Loucy (cell line): Measurements from ENCODE around the gene KCNJ6.

Experiments used
- H2AFZ ChIP-seq: fragments of 200-600 bp; sonication (generic); 2 replicates; pipeline ENCODE4 v1.6.0; 2016; ENCODE audit warnings: antibody characterized with exemption, mild to moderate bottlenecking, low read length, moderate library complexity
- H3F3A ChIP-seq: fragments of 200-600 bp; 2 replicates; pipeline ENCODE4 v1.6.0; 2016; ENCODE audit warnings: antibody characterized with exemption, low read depth, mild to moderate bottlenecking
- H3K27me3 ChIP-seq: fragments of 200-600 bp; sonication (generic); 2 replicates; pipeline ENCODE4 v1.6.1; 2014; ENCODE audit warnings: low read length, mild to moderate bottlenecking; ENCODE audit not compliant: insufficient read depth, poor library complexity, severe bottlenecking
- H3K36me3 ChIP-seq: fragments of 200-600 bp; sonication (generic); 2 replicates; pipeline ENCODE4 v1.6.1; 2016; ENCODE audit warnings: low read length; ENCODE audit not compliant: insufficient read depth
- H3K4me1 ChIP-seq: fragments of 200-600 bp; sonication (generic); 2 replicates; pipeline ENCODE4 v1.5.1; 2014; ENCODE audit warnings: low read length, mild to moderate bottlenecking; ENCODE audit not compliant: insufficient read depth, poor library complexity, severe bottlenecking
- H3K4me2 ChIP-seq: fragments of 200-600 bp; sonication (generic); 2 replicates; pipeline ENCODE4 v1.6.0; 2014; ENCODE audit warnings: antibody characterized with exemption, low read length, low read depth, mild to moderate bottlenecking; ENCODE audit not compliant: poor library complexity, severe bottlenecking
- H3K4me3 ChIP-seq: fragments of 200-600 bp; sonication (generic); 2 replicates; pipeline ENCODE4 v1.5.1; 2014; ENCODE audit warnings: low read length, mild to moderate bottlenecking, mixed read lengths; ENCODE audit not compliant: poor library complexity, severe bottlenecking
- H3K79me2 ChIP-seq: fragments of 200-600 bp; sonication (generic); 2 replicates; pipeline ENCODE4 v1.6.1; 2014; ENCODE audit warnings: low read length; ENCODE audit not compliant: insufficient read depth
- H3K9ac ChIP-seq: fragments of 200-600 bp; sonication (generic); 2 replicates; pipeline ENCODE4 v1.6.0; 2014; ENCODE audit warnings: mild to moderate bottlenecking, low read depth, low read length, moderate library complexity; ENCODE audit not compliant: poor library complexity, severe bottlenecking
- H3K9me2 ChIP-seq: fragments of 200-600 bp; sonication (generic); replicated peaks from 2 replicates; pipeline ENCODE4 v1.6.1; 2016; ENCODE audit warnings: low read depth, low read length, mixed read lengths
- H3K9me3 ChIP-seq: fragments of 200-600 bp; sonication (generic); 2 replicates; pipeline ENCODE4 v1.6.1; 2014; ENCODE audit warnings: mild to moderate bottlenecking, antibody characterized with exemption, low read length, low read depth; ENCODE audit not compliant: insufficient read depth
- H4K20me1 ChIP-seq: fragments of 200-600 bp; sonication (generic); 2 replicates; pipeline ENCODE4 v1.6.0; 2014; ENCODE audit warnings: antibody characterized with exemption, low read length, mild to moderate bottlenecking; ENCODE audit not compliant: insufficient read depth, poor library complexity, severe bottlenecking
- CTCF ChIP-seq: fragments of 200-600 bp; sonication (generic); conservative IDR thresholded peaks from 2 replicates; pipeline ENCODE4 v1.5.1; 2014; ENCODE audit warnings: mild to moderate bottlenecking, antibody characterized with exemption, low read length
- EZH2phosphoT487 ChIP-seq: fragments of 200-600 bp; IDR thresholded peaks from 2 replicates; pipeline ENCODE4 v1.6.1; 2018; ENCODE audit warnings: antibody characterized with exemption, mild to moderate bottlenecking, moderate library complexity, borderline replicate concordance

Gene KCNJ6

DNA sequence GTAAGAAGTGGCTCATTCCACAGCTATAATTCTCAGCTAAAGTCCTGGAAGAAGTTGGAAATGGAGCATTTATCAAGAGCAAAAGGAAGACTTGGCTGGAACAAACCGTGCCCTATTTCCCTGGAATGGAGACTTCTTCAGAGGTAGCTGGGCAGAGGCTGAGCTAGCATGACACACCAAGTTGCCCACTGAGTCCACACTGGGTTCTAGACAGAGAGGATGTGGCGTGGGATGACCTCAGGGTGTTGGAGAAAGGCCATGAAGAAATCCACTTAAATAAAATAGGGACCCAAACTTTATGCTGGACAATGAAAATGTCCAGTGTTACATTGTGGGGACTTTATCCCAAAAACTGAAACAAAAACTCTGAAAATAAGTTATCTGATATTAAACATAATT lies 116.2 kb downstream of the KCNJ6 start:
- Histone ChIP-seq H3K9ac (no peak overlapping the region), H3F3A (no peaks in the 10 kb centered on the region), H3K79me2 (no peaks in the 10 kb centered on the region), H3K9me2 (no peaks in the 10 kb centered on the region), H3K27me3 (no peaks in the 10 kb centered on the region), H4K20me1 (no peaks in the 10 kb centered on the region), H3K9me3 (no peaks in the 10 kb centered on the region), H3K4me1 (no peaks in the 10 kb centered on the region), H3K36me3 (no peaks in the 10 kb centered on the region), H2AFZ (no peak overlapping the region), H3K4me3 (no peak overlapping the region), H3K4me2 (no peak overlapping the region)
- no peak for TF ChIP-seq EZH2phosphoT487
- TF ChIP-seq CTCF = no peak

DNA sequence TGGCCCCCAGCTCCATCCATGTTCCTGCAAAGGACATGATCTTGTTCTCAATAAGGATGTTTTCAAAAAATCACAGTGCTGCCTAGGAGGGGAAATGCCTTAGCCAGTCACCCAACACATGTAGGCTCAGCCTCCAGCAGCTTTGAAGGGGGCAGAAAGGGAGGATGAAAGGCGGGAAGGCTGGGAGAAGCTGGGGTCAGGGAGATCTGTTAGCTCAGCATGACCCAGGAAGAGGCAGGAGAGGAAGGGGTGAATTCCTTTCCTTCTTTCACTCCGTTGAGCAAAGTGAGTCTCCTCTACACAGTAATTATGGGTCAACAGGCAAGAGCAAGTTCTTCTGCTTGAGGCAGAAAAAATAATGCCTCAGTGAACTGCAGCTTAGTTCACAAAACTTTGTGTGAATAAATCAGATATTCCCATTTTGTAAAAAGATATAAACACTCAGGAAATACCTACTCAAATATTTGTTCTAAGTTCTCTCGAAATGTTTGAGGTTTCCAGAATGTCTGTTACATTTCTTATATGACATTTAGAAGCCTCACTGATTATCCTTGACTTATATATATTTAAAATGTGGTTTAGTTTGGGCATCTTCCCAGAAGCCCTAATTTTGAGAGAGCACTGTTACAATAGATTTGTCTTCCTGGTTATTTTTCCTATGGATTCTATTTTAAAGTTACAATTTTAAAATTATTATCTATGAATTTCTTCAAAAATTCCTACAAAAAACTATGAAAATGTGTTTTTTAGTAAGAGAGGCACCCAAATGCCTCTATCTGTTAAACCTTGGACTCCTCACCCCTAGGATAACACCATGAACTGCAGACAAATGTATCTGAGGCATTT lies 116.8 kb downstream of the KCNJ6 start:
- Histone ChIP-seq H3K4me3 (no peak overlapping the region), H3K4me2 (no peak overlapping the region), H3K4me1 (no peaks in the 10 kb centered on the region), H3K9me2 (no peaks in the 10 kb centered on the region), H2AFZ (no peak overlapping the region), H3K79me2 (no peaks in the 10 kb centered on the region), H3K36me3 (no peaks in the 10 kb centered on the region), H3K9ac (no peak overlapping the region), H4K20me1 (no peaks in the 10 kb centered on the region), H3F3A (no peaks in the 10 kb centered on the region), H3K9me3 (no peaks in the 10 kb centered on the region), H3K27me3 (no peaks in the 10 kb centered on the region)
- TF ChIP-seq EZH2phosphoT487 = no peak
- no peak for TF ChIP-seq CTCF

DNA sequence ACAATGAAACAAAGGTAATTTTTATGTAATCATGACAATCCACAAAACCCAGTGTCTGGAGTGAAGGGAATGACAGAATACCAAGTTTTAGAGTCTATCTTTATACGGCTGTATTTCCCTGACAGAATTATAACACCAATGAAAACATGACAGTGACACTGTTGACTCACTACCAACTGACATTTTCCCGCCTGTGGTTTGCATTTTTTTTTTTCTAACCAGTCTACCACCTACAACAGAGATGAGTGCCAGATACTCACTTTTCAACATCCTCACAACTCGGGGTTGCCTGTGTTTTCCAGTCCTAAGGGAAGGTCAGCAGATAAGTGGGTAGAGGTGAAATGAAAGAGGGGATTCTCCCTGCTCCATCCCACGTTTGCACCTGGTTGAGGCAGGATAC lies 118.9 kb downstream of the KCNJ6 start:
- no peak overlapping the region for H3K4me2 ChIP-seq
- no peaks in the 10 kb centered on the region for H3K79me2 ChIP-seq
- H3K36me3 ChIP-seq = no peaks in the 10 kb centered on the region
- H3K4me1 ChIP-seq = no peaks in the 10 kb centered on the region
- H3F3A ChIP-seq = no peaks in the 10 kb centered on the region
- H3K4me3 ChIP-seq = no peak overlapping the region
- H3K9ac ChIP-seq = no peak overlapping the region
- no peaks in the 10 kb centered on the region for H3K27me3 ChIP-seq
- H4K20me1 ChIP-seq = no peaks in the 10 kb centered on the region
- TF ChIP-seq CTCF = no peak
- no peak for TF ChIP-seq EZH2phosphoT487
- H3K9me3 ChIP-seq = no peaks in the 10 kb centered on the region
- no peak overlapping the region for H2AFZ ChIP-seq
- H3K9me2 ChIP-seq = no peaks in the 10 kb centered on the region
